ENCODE measurements around the gene SEMA4C. TPM values are rescaled to one million over a fixed set of nuclear protein-coding genes. Genes with fewer than 3 reads are reported as not detected.
"Not testable (repeated sequence)": the region's sequence is repeated elsewhere in the genome, so short reads cannot be mapped to it uniquely, and the experiment has no call there.

SEMA4C gene
- polyA plus RNA-seq, 12 donors, result 24.7 to 38.9 (median 27.5) TPM; not detected in 1

GRCh38 chr2:96898641-96899412, 28.9 kb upstream of the SEMA4C start:
- no peak for DNase-seq

- no peak for DNase-seq
Observed at GRCh38 chr2:96898135-96898505, 28.2 kb upstream of the SEMA4C start.

DNA sequence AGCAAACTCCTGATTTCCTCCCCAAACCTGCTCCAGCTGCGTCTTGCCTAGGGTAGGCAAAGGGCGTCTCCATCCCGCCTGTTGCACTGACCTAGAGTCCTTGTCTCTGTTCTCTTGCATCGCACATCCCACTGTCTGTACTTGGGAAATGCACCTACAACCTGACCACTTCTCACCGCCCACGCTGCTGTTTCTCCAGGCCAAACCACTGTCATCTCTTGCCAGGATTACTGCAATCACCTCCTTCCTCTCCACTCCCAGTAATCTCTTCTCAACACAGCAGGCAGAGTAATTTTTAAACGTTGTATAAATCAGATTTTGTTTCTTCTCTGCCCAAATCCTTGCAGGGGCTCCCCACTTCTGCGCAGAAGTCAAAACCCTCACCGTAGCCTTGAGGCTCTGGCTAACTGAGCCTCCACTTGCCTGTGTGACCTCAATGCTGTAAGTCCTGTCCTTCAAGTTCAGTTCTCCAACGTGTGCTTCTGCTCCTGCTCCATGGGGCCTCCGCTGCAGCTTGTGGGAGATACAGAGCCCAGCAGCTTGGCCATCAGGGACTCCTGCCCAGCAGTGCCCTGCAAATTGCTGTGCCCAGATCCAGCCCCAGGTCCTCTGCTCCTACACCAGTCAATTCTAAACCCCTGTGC, 27.7 kb upstream of the SEMA4C start:
- no peak for DNase-seq

DNA sequence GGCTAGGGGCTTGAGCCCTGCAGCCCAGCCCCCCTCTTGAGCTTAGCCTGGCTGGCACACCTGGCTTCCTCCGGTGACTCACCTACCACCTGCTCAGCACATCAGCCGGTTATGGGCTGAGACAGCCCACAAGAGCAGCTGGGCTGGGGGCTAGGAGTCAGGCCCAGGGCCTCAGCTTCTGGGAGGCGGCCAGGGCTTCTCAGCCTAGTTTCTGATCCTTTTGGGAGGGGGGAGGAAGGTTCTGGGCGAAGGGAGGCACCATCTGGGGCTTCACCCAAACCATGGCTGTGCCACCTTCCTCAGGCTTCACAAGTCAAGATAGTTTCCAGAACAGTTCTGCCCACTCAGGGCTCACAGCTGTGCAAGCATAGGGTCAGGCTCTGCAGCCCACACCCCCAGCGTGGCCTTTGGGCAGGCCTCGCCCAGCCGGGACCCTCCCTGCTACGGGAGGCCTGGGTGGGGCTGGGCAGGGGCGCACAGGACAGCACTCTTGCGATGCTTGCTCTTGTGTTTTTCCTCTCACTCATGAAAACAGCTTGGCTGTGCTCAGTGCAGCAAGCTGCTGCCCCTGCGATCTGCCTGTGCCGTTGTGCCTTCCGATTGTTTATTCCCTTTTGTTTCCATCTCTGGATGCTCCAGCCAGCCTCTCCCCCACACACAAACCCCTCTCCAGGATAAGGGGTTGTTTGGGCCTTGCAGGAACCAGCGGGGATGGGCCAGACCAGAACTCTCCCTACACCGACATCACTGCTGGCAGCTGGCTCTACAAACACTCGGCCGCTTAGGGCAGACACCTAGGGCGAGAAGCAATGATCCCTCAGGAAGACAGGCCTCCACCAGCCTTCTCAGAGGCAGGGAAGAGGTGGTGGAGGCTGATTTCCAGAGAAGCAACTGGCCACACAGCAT, 26.1 kb upstream of the SEMA4C start:
- no peak for DNase-seq

DNA sequence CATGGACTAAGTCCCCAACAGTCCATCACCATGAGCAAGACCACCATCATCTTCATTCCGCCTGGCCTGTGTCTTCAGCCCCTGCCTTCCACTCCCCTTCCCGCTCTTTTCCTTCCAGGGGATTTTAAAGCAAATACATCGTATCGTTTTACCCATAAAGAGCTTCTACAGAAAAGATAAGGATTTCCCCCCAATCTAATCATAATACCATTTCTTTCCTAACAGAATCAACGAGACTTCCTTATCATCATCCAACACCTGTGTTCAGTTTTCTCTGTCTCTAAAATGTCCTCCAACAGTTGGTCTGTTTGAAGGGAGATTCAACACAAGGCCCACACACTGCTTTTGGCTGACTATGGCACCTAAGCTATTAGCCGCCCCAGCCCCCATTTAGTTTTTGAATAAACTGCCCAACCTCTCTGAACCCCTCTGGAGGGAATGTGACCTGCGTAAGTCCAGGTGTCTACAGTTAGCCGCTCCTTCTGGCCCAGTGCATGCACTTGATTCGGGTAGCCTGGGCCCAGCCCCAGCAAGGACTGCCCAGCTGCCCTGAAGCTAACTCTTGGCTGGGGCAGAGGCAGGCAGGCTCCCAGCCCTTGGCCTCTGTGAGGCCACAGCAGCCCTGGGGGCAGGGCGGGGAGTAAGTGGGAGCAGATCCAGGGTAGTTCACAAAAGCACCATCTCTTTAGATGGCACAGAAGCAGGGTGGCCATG, 25.3 kb upstream of the SEMA4C start:
- no peak for DNase-seq

DNA sequence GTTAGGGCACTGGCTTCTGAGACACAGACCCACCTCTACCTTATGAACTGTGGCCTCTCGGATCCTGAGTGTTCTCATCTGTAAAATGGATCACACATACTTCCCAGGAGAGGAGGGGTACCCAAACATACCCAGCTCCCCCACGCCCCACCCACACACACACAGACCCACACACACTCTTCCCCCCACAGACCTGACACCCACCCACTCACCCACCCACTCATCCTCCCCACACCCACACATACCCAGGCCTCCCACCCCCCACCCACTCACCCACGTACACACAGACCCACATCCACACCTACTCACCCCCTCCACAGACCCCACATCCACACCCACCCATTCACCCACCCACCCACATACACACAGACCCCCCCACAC, 24.3 kb upstream of the SEMA4C start:
- DNase-seq, result no peak

DNA sequence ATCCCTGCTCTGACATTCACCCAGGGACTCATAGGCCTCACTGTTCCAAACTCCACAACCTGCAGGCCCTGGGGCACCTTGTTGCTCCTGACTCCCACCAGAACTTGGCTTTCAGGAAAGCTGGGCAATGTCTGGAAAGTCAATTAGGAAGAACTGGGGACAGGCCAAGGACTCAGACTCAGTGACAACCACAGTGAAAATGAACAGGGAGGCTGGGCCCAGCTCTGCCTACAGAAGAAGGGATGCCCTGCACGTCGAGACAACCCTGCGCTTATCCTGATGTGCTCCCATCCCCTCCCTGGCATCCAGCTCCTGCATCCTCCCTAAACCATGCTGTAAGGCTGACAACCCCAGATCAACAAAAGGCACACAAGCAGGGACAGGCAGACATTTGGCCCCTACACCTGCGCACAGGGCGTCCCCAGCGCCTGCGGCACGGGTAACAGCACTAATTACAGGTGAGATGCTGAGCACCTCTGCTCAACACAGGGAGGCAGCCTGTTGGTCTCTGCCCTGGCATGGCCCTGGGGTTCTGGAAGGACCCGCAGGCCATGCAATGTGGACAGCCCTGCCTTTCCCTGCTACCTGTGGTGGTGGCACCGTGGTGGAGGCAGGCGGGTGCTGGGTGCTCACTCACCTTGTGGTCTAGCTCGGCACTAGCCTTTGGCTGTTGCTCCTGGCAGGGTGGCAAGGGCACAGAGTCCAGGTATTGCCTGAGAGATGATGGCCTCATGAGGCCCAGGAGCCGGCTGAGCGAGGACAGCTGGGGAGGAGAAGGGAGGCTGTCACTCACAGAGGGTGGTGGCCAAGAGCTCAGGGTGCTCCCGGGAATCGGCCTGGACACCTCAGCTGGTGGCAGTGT, 23.6 kb upstream of the SEMA4C start:
- no peak for DNase-seq

GRCh38 chr2:96891591-96892333, 21.9 kb upstream of the SEMA4C start:
- DNase-seq, result no peak

DNA sequence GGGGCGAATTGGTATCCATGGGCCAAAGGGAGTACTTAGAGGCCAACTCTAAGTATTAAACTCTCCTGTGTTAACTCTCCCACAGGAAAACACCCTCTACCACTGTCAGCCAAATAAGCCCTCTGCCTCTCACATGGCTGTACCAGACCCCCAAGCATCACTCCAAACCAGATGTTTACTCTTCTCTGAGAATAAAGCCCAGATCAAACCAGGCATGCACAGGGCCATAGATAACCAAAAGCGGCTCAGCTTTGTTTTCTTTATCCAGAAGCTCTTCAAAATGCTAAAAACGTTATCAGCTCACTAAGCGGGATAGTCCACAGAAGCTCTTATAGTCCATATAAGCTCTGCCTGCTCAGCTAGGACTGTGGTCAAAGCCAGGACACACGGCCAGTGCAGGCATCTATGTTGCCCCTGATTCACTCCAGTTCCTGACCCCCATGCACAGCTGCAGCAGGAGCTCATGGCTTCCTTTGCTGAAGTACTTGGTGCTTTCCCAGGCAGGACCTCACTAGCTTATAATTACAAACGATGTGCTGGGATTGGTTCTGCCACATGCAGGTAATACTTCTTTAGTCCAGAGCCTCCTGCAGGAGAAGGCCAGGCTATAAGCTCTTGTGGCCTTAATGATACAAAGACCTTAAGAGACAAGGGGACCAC, 21.0 kb upstream of the SEMA4C start:
- DNase-seq, result no peak

- DNase-seq, result no peak
Observed at GRCh38 chr2:96890252-96890651, 20.4 kb upstream of the SEMA4C start.

DNA sequence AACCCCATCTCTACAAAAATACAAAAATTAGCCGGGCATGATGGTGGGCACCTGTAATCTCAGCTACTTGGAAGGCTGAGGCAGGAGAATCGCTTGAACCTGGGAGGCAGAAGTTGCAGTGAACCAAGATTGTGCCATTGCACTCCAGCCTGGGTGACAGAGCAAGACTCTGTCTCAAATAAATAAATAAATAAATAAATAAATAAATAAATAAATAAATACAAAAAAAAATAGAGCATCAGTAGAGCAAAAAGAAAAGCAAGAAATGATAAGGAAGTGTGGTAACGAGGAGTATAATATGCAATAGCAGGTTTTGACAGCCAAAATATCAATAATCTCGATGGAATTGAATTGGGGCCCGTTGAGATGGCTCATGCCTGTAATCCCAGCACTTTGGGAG, 19.6 kb upstream of the SEMA4C start:
- DNase-seq, result not testable (repeated sequence)

GRCh38 chr2:96888072-96889011, 18.5 kb upstream of the SEMA4C start:
- DNase-seq, result no peak

- DNase-seq, result peak; percentile 75
Observed at GRCh38 chr2:96887493-96888012, 17.7 kb upstream of the SEMA4C start.

DNA sequence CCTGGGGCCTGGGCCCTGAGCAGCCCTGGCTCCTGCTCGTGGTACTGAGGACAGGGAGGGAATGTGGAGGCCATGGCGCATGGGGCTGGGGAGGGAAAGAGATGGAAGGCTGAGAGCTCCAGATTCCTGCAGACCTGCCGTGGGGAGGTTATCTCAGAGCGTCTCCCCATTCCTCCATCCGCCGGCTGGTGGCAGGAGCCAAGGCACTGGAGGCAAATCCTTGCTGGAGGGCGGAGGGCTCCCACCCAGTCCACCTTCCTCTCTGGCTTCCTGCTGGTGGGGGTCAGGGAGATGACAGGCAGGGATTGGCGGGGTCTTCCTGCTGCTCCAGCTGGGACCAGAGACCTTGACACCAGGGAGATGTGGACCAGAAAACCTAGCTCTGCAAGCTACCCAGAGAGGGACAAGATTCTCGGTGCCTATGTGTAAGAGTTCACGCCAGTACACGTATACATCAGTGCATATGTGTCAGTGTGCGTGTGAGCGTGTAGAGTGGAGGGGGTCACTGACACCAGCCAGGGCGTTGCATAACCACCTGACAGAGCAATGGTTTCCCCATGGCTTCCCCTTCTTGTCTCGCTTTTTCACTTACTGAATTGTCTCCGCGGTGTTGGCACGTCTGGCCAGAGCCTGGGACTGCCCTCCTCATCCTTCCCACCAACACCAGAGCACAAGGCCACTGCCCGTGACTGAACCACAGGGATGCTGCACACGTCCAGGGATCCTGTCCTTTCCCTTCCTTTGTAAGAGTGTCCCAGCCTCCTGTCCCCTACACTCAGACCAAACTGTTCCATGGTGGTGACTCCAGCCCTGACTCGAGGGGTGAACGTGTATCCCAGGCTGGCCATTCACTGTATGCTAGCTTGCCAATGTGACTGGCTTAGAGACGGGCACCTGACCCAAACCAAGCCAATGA, 15.8 kb upstream of the SEMA4C start:
- DNase-seq, result no peak

- DNase-seq, result no peak
Observed at GRCh38 chr2:96884299-96885094, 14.6 kb upstream of the SEMA4C start.

DNA sequence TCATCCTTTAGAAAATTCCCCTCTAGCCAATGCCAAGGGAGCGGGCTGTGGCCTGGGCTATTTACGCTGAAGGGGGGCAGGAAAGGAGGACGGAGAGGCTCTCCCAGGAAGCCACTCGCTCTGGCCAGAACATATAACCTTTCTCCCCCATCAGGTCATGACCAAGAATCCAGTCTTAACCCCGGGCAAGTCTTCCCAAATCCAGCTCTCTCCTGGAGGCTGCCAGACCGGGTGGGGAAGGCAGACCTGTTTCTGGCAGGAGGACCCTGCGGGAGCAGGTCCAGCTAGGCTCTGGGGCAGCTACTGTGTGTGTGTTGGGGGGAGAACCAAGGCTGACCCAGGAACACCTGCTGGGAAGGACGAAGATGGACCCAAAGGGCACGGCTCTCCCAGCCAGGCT, 13.4 kb upstream of the SEMA4C start:
- no peak for DNase-seq
